HEK293T (cell line): Measurements from ENCODE around the gene CYTL1.
"Not testable (repeated sequence)": the region's sequence is repeated elsewhere in the genome, so short reads cannot be mapped to it uniquely, and the experiment has no call there.

ENCODE experiments used
- CTCF ChIA-PET: fragments of 350-600 bp; formaldehyde crosslinking; extraction: SDS; loops from one replicate; lab custom pipeline; 2021; ENCODE audit warnings: antibody characterized with exemption, inconsistent platforms; lab: Yijun Ruan, JAX
- POLR2A ChIA-PET: fragments of 350-600 bp; formaldehyde crosslinking; extraction: SDS; loops from one replicate; lab custom pipeline; 2020; ENCODE audit warnings: antibody characterized with exemption, inconsistent platforms; lab: Yijun Ruan, JAX
- DNase-seq: peaks from one replicate; pipeline ENCODE4 v3.0.0; 2012; ENCODE audit warnings: mixed read lengths; ENCODE audit errors: extremely low spot score
- ARNT ChIP-seq: fragments of 450-650 bp; IDR thresholded peaks from 2 replicates; pipeline ENCODE4 v1.6.1; 2017; ENCODE audit warnings: mild to moderate bottlenecking
- BHLHE40 ChIP-seq: fragments of 450-650 bp; IDR thresholded peaks from 2 replicates; pipeline ENCODE4 v1.6.1; 2016; ENCODE audit warnings: mild to moderate bottlenecking, moderate library complexity, borderline replicate concordance
- CTBP1 ChIP-seq: fragments of 450-650 bp; IDR thresholded peaks from 2 replicates; pipeline ENCODE4 v1.6.1; 2016; ENCODE audit warnings: borderline replicate concordance
- ELF4 ChIP-seq: fragments of 450-650 bp; IDR thresholded peaks from 2 replicates; pipeline ENCODE4 v1.6.1; 2017; ENCODE audit warnings: antibody characterized with exemption
- FOXA1 ChIP-seq: fragments of 450-650 bp; IDR thresholded peaks from 2 replicates; pipeline ENCODE4 v1.6.1; 2016; ENCODE audit warnings: mild to moderate bottlenecking
- FOXK2 ChIP-seq: fragments of 450-650 bp; IDR thresholded peaks from 2 replicates; pipeline ENCODE4 v1.6.1; 2016; ENCODE audit warnings: mild to moderate bottlenecking
- FOXM1 ChIP-seq: fragments of 450-650 bp; IDR thresholded peaks from 2 replicates; pipeline ENCODE4 v1.6.1; 2017; ENCODE audit warnings: mild to moderate bottlenecking, borderline replicate concordance
- HDGF ChIP-seq: fragments of 450-650 bp; IDR thresholded peaks from 2 replicates; pipeline ENCODE4 v1.6.1; 2017; ENCODE audit warnings: antibody characterized with exemption, borderline replicate concordance
- L3MBTL2 ChIP-seq: fragments of 450-650 bp; conservative IDR thresholded peaks from 2 replicates; pipeline ENCODE4 v1.6.1; 2016; ENCODE audit warnings: mild to moderate bottlenecking
- LEF1 ChIP-seq: fragments of 450-650 bp; IDR thresholded peaks from 2 replicates; pipeline ENCODE4 v1.6.1; 2017; ENCODE audit warnings: mild to moderate bottlenecking, borderline replicate concordance
- NFRKB ChIP-seq: fragments of 450-650 bp; IDR thresholded peaks from 2 replicates; pipeline ENCODE4 v1.6.1; 2016; ENCODE audit warnings: mild to moderate bottlenecking, moderate library complexity
- SP1 ChIP-seq: fragments of 450-650 bp; IDR thresholded peaks from 2 replicates; pipeline ENCODE4 v1.6.1; 2017
- SUZ12 ChIP-seq: fragments of 450-650 bp; IDR thresholded peaks from 2 replicates; pipeline ENCODE4 v1.6.1; 2016; ENCODE audit warnings: mild to moderate bottlenecking
- TARDBP ChIP-seq: fragments of 450-650 bp; IDR thresholded peaks from 2 replicates; pipeline ENCODE4 v1.6.1; 2016
- ZNF384 ChIP-seq: fragments of 450-650 bp; IDR thresholded peaks from 2 replicates; pipeline ENCODE4 v1.6.1; 2016
- TF ChIP-seq, protein P1 (sequence below): fragments of 450-650 bp; IDR thresholded peaks from 2 replicates; pipeline ENCODE4 v1.6.1; 2016

CYTL1 gene

GRCh38 chr4:5010984-5011383 lies 8.3 kb downstream of the CYTL1 start:
- CTCF ChIA-PET = no interaction called here
- no peak for TF ChIP-seq FOXK2
- no peak for TF ChIP-seq NFRKB
- TF ChIP-seq CTBP1 = no peak
- no peak for TF ChIP-seq ELF4
- no peak for TF ChIP-seq L3MBTL2
- TF ChIP-seq, protein P1, sequence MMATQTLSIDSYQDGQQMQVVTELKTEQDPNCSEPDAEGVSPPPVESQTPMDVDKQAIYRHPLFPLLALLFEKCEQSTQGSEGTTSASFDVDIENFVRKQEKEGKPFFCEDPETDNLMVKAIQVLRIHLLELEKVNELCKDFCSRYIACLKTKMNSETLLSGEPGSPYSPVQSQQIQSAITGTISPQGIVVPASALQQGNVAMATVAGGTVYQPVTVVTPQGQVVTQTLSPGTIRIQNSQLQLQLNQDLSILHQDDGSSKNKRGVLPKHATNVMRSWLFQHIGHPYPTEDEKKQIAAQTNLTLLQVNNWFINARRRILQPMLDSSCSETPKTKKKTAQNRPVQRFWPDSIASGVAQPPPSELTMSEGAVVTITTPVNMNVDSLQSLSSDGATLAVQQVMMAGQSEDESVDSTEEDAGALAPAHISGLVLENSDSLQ = no peak

DNA sequence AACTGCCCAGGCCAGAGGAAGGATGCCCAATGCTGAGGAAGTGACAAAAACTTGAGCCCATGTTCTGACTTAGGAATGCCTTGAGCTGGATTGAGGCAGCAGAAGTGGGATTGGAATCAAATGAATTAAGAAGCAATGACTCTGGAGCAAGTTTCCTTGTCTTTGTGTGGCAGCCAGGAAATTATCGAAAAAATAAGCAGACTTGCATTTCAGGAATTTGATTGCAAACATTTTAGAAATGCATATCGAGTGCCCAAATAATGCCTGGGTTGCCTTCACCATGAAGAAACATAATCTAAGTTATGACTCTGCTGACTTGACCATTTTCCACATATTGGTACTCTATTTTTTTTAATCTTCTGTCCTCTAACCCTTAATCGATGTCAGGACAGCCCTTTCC lies 9.5 kb downstream of the CYTL1 start:
- CTCF ChIA-PET = no interaction called here
- DNase-seq = no peak
- TF ChIP-seq NFRKB = no peak
- TF ChIP-seq CTBP1 = no peak
- no peak for TF ChIP-seq SP1
- TF ChIP-seq BHLHE40 = no peak
- no peak for TF ChIP-seq FOXK2
- no peak for TF ChIP-seq SUZ12
- TF ChIP-seq ARNT = no peak
- TF ChIP-seq L3MBTL2 = no peak
- no peak for TF ChIP-seq FOXM1
- TF ChIP-seq, protein P1 = no peak
- no peak for TF ChIP-seq TARDBP
- no peak for TF ChIP-seq FOXA1
- TF ChIP-seq ZNF384 = no peak
- TF ChIP-seq ELF4 = no peak
- TF ChIP-seq LEF1 = no peak
- TF ChIP-seq HDGF = no peak
- POLR2A ChIA-PET = no interaction called here

More at GRCh38 chr4:5010984-5011383, 8.3 kb downstream of the CYTL1 start:
- DNase-seq = no peak
- POLR2A ChIA-PET = no interaction called here

DNA sequence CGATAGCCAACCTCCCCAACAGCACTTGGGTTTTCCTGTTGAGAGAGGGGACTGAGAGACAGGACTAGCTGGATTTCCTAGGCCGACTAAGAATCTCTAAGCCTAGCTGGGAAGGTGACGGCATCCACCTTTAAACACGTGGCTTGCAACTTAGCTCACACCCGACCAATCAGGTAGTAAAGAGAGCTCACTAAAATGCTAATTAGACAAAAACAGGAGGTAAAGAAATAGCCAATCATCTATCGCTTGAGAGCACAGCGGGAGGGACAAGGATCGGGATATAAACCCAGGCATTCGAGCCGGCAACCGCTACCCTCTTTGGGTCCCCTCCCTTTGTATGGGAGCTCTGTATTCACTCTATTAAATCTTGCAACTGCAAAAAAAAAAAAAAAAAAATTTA lies 12.3 kb downstream of the CYTL1 start:
- POLR2A ChIA-PET, CTCF ChIA-PET, DNase-seq: not testable (repeated sequence)

DNA sequence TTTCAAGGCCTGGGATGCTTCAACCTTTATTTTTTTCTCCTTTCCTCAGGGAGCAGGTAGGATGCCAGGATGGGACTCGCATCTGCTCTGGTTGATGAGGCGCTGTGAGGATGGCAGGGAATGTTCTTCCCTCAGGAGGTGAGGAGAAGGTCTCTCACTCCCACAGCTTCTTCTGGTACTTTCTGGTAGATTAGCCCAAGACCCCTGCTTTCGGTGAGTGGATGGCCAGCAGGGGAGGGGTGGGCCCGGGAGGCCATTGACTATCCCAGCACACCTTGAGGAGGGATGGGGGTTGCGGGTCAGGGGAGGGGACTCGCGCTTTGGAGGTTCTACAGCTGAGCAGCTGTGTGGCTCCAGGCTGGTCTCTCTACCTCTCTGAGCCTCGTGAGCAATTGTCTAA lies 14.8 kb downstream of the CYTL1 start:
- CTCF ChIA-PET = interaction anchor here (0.6 kb wide), 1 partner anchor 11 kb away, joined by 3 read pairs; no protein-coding TSS in a partner anchor
- DNase-seq = no peak
- TF ChIP-seq ELF4 (no peak), CTBP1 (no peak), ARNT (no peak), FOXA1 (no peak), BHLHE40 (no peak), TARDBP (no peak), LEF1 (no peak), L3MBTL2 (no peak), NFRKB (no peak), SUZ12 (no peak), ZNF384 (no peak), HDGF (no peak)
- POLR2A ChIA-PET = no interaction called here

DNA sequence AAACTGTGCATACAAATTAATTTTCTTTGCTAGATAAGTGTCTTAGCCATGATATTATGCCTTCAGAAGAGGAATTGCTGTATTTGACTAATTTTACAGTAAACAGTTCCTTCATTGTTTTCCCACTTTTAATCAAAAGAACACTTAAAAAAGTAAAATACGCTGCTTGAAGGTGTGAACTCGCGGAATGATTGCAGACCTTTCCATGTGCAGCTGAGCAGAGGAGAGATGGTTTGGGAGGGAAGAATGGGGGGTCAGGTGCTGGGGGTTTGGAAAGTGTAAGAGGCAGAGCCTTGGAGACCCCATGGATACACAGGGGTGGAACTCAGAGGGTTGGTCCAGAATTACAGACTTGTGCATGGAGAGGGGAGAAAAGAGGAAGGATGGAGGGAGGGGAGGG lies 15.3 kb downstream of the CYTL1 start:
- ChIA-PET CTCF (interaction anchor here (0.6 kb wide), 1 partner anchor 10 kb away, joined by 3 read pairs; no protein-coding TSS in a partner anchor), POLR2A (no interaction called here)
- DNase-seq = no peak
- TF ChIP-seq LEF1 (no peak), HDGF (no peak), L3MBTL2 (no peak), ARNT (no peak), SUZ12 (no peak), ELF4 (no peak), CTBP1 (no peak), NFRKB (no peak), ZNF384 (no peak), FOXM1 (no peak), FOXK2 (no peak)
- TF ChIP-seq, protein P1 = no peak

- POLR2A ChIA-PET = no interaction called here
- TF ChIP-seq TARDBP = no peak
- TF ChIP-seq ARNT = no peak
- no peak for TF ChIP-seq BHLHE40
- no peak for TF ChIP-seq HDGF
- no peak for DNase-seq
- CTCF ChIA-PET = no interaction called here
Observed at GRCh38 chr4:5003372-5003857, 15.8 kb downstream of the CYTL1 start.

DNA sequence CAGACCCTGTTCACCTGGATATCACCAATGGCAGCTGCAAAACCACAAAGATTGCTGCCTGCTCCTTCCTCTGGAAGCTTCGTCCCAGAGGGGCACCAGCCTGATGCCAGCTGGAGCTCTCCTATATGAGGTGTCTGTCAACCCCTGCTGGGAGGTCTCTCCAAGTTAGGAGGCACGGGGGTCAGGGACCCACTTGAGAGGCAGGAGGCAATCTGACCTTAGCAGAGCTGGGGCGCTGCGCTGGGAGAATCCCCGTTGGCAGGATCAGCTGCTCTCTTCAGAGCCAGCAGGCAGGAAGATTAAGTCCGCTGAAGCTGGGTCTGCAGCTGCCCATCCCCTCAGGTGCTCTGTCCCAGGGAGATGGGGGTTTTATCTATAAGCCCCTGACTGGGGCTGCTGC lies 17.6 kb downstream of the CYTL1 start:
- POLR2A ChIA-PET, DNase-seq, CTCF ChIA-PET: not testable (repeated sequence)

DNA sequence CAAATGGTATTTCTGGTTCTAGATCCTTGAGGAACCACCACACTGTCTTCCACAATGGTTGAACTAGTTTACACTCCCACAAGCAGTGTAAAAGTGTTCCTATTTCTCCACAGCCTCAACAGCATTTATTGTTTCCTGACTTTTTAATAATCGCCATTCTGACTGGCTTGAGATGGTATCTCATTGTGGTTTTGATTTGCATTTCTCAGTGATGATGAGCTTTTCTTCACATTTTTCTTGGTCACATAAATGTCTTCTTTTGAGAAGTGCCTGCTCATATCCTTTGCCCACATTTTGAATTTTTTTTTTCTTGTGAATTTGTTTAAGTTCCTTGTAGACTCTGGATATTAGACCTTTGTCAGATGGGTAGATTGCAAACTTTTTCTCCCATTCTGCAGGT lies 22.3 kb downstream of the CYTL1 start:
- DNase-seq, CTCF ChIA-PET, POLR2A ChIA-PET: not testable (repeated sequence)
